HEK293 (cell line): ENCODE data around the gene SLC25A36.

Experiments used
- CTCF ChIA-PET: fragments of 350-600 bp; formaldehyde crosslinking; extraction: SDS; loops from one replicate; lab custom pipeline; 2021; ENCODE audit warnings: antibody characterized with exemption; lab: Yijun Ruan, JAX
- POLR2A ChIA-PET: fragments of 300-600 bp; formaldehyde crosslinking; extraction: SDS; loops from one replicate; lab custom pipeline; 2020; ENCODE audit warnings: antibody characterized with exemption, inconsistent platforms; lab: Yijun Ruan, JAX
- H3K27ac ChIP-seq: fragments of 200-500 bp; sonication (Bioruptor generic); 2 replicates; pipeline ENCODE4 v1.5.1; 2014; ENCODE audit warnings: low read depth, low read length, control low read depth, inconsistent platforms; ENCODE audit errors: extremely low read depth
- H3K36me3 ChIP-seq, 2 experiments: fragments of 200-500 bp in 1 of 2; sonication (Bioruptor generic) in 1 of 2; 1 replicate in 1 of 2; 2 replicates in 1 of 2; pipeline ENCODE4 v1.5.1; 2014 to 2017; ENCODE audit warnings: inconsistent platforms in 2 of 2, low read length in 2 of 2; ENCODE audit not compliant: control insufficient read depth in 2 of 2, insufficient read depth in 1 of 2
- H3K4me1 ChIP-seq: fragments of 200-500 bp; sonication (Bioruptor generic); 2 replicates; pipeline ENCODE4 v1.5.1; 2014; ENCODE audit warnings: mild to moderate bottlenecking, low read length, inconsistent platforms; ENCODE audit not compliant: control insufficient read depth, insufficient read depth
- H3K4me3 ChIP-seq: 2 replicates; pipeline ENCODE4 v1.5.1; 2011; ENCODE audit warnings: low read depth, mild to moderate bottlenecking, control low read depth, low read length, moderate library complexity
- H3K9me3 ChIP-seq: fragments of 200-500 bp; sonication (Bioruptor generic); 2 replicates; pipeline ENCODE4 v1.5.1; 2014; ENCODE audit warnings: low read depth, low read length, inconsistent platforms; ENCODE audit not compliant: control insufficient read depth, insufficient read depth
- EGR2 ChIP-seq: fragments of 450-650 bp; formaldehyde crosslinking; IDR thresholded peaks from 2 replicates; pipeline ENCODE4 v1.5.1; 2016; ENCODE audit warnings: low read depth, missing biosample characterization, missing genetic modification characterization
- FEZF1 ChIP-seq: fragments of 450-650 bp; formaldehyde crosslinking; IDR thresholded peaks from 2 replicates; pipeline ENCODE4 v1.5.1; 2016; ENCODE audit warnings: missing biosample characterization, missing genetic modification characterization
- HOXA7 ChIP-seq: sonication (generic); formaldehyde crosslinking; IDR thresholded peaks from 2 replicates; pipeline ENCODE4 v1.8.1; 2022; ENCODE audit warnings: missing genetic modification reagents, borderline replicate concordance
- KLF10 ChIP-seq: fragments of 450-650 bp; IDR thresholded peaks from 2 replicates; pipeline ENCODE4 v1.5.1; 2018; ENCODE audit warnings: missing biosample characterization, mild to moderate bottlenecking, missing genetic modification characterization
- OSR2 ChIP-seq: fragments of 450-650 bp; formaldehyde crosslinking; IDR thresholded peaks from 2 replicates; pipeline ENCODE4 v1.5.1; 2016; ENCODE audit warnings: missing biosample characterization, missing genetic modification characterization
- ZBTB17 ChIP-seq: fragments of 450-650 bp; formaldehyde crosslinking; IDR thresholded peaks from 2 replicates; pipeline ENCODE4 v1.5.1; 2016; ENCODE audit warnings: missing biosample characterization, missing genetic modification characterization
- ZBTB48 ChIP-seq: fragments of 450-650 bp; formaldehyde crosslinking; IDR thresholded peaks from 2 replicates; pipeline ENCODE4 v1.5.1; 2016; ENCODE audit warnings: missing biosample characterization, missing genetic modification characterization
- ZNF274 ChIP-seq, 2 experiments: fragments of 200-500 bp in 1 of 2; fragments of 450-650 bp in 1 of 2; sonication (Bioruptor generic) in 1 of 2; formaldehyde crosslinking in 1 of 2; IDR thresholded peaks; 2 replicates each; pipeline versions ENCODE4 v1.5.1 to v1.6.1; 2014 to 2016; ENCODE audit warnings: borderline replicate concordance in 1 of 2, inconsistent platforms in 1 of 2, low read length in 1 of 2, missing biosample characterization in 1 of 2, missing genetic modification characterization in 1 of 2
- ZNF302 ChIP-seq: fragments of 450-650 bp; formaldehyde crosslinking; IDR thresholded peaks from 2 replicates; pipeline ENCODE4 v1.5.1; 2016; ENCODE audit warnings: missing biosample characterization, missing genetic modification characterization, low read depth
- ZNF394 ChIP-seq: fragments of 450-650 bp; formaldehyde crosslinking; IDR thresholded peaks from 2 replicates; pipeline ENCODE4 v1.5.1; 2016; ENCODE audit warnings: missing biosample characterization, missing genetic modification characterization, mild to moderate bottlenecking, moderate library complexity, borderline replicate concordance
- ZNF521 ChIP-seq: fragments of 450-650 bp; formaldehyde crosslinking; IDR thresholded peaks from 2 replicates; pipeline ENCODE4 v1.5.1; 2017; ENCODE audit warnings: missing biosample characterization, mild to moderate bottlenecking, missing genetic modification characterization
- ZNF558 ChIP-seq: fragments of 450-650 bp; formaldehyde crosslinking; IDR thresholded peaks from 2 replicates; pipeline ENCODE4 v1.5.1; 2016; ENCODE audit warnings: missing biosample characterization, missing genetic modification characterization
- ZNF664 ChIP-seq: fragments of 450-650 bp; formaldehyde crosslinking; IDR thresholded peaks from 2 replicates; pipeline ENCODE4 v1.5.1; 2016; ENCODE audit warnings: missing biosample characterization, missing genetic modification characterization
- TF ChIP-seq, protein P1 (sequence below): fragments of 450-650 bp; formaldehyde crosslinking; IDR thresholded peaks from 2 replicates; pipeline ENCODE4 v1.5.1; 2016; ENCODE audit warnings: missing biosample characterization, missing genetic modification characterization
- TF ChIP-seq, protein P2 (sequence below): fragments of 450-650 bp; formaldehyde crosslinking; IDR thresholded peaks from 2 replicates; pipeline ENCODE4 v1.5.1; 2017; ENCODE audit warnings: missing biosample characterization, missing genetic modification characterization
- TF ChIP-seq, protein P3 (sequence below): fragments of 450-650 bp; formaldehyde crosslinking; IDR thresholded peaks from 2 replicates; pipeline ENCODE4 v1.5.1; 2017; ENCODE audit warnings: missing biosample characterization, missing genetic modification characterization
- TF ChIP-seq, protein P4 (sequence below): fragments of 450-650 bp; formaldehyde crosslinking; IDR thresholded peaks from 2 replicates; pipeline ENCODE4 v1.5.1; 2016; ENCODE audit warnings: missing biosample characterization, missing genetic modification characterization, borderline replicate concordance

The SLC25A36 gene

GRCh38 chr3:140942221-140943104 is 827 bp downstream of the SLC25A36 start (continued):
- TF ChIP-seq, protein P1, sequence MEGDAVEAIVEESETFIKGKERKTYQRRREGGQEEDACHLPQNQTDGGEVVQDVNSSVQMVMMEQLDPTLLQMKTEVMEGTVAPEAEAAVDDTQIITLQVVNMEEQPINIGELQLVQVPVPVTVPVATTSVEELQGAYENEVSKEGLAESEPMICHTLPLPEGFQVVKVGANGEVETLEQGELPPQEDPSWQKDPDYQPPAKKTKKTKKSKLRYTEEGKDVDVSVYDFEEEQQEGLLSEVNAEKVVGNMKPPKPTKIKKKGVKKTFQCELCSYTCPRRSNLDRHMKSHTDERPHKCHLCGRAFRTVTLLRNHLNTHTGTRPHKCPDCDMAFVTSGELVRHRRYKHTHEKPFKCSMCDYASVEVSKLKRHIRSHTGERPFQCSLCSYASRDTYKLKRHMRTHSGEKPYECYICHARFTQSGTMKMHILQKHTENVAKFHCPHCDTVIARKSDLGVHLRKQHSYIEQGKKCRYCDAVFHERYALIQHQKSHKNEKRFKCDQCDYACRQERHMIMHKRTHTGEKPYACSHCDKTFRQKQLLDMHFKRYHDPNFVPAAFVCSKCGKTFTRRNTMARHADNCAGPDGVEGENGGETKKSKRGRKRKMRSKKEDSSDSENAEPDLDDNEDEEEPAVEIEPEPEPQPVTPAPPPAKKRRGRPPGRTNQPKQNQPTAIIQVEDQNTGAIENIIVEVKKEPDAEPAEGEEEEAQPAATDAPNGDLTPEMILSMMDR (tag by site-specific recombination) = 0 out of 2 replicates have a peak, but pooled peaks have one; percentile 17
- TF ChIP-seq ZNF274 (IDR thresholded peaks at IDR 0.05; ENCODE audit: low read length) (no peak), ZNF274 (tag by site-specific recombination; IDR thresholded peaks at IDR 0.05; ENCODE audit: borderline replicate concordance) (no peak), EGR2 (tag by site-specific recombination) (peak; percentile 74), ZBTB17 (peak; percentile 53), ZNF664 (tag by site-specific recombination) (no peak)
- TF ChIP-seq, protein P2, sequence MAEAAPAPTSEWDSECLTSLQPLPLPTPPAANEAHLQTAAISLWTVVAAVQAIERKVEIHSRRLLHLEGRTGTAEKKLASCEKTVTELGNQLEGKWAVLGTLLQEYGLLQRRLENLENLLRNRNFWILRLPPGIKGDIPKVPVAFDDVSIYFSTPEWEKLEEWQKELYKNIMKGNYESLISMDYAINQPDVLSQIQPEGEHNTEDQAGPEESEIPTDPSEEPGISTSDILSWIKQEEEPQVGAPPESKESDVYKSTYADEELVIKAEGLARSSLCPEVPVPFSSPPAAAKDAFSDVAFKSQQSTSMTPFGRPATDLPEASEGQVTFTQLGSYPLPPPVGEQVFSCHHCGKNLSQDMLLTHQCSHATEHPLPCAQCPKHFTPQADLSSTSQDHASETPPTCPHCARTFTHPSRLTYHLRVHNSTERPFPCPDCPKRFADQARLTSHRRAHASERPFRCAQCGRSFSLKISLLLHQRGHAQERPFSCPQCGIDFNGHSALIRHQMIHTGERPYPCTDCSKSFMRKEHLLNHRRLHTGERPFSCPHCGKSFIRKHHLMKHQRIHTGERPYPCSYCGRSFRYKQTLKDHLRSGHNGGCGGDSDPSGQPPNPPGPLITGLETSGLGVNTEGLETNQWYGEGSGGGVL = peak; percentile 63; the same call in 1 of the 2 replicates
- TF ChIP-seq, all 188 proteins: peak for 17

DNA sequence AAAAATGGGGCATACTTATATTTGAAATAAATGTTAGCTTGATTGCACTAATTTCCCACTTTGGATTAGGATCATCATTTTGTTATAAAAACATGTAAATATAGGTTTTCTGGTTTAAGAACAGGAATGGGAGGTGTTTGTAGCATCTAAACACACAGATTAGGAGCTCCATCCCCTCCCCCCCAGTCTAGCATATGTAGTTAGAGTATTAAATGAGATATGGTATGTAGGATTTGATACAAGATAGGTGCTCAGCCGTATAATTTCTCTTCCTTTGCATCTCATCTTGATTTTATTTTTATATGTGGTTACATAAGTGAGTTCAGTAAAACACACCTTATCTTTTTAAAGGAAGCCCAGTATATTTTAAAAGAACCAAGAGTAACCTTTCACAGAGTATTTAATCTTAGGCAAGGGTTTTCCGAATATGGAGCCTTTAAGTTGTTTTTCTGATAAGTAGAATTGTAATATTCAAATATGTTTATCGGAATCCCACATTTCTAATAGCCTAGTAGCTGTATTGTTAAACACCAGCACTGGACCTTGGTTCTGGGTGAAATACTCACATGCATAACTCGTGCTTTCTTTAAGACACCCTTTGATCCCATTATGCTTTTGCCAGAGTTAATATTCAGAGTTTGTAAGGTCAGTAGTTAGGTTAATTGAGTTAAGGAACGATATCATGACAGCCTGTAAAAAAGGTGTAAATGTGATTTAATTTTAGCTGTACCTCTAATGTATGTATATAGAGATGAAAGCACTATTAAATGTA is 2.3 kb downstream of the SLC25A36 start:
- no peak overlapping the region for H3K27ac ChIP-seq

GRCh38 chr3:140948460-140949249 is 7.0 kb downstream of the SLC25A36 start:
- Histone ChIP-seq H3K27ac (no peak overlapping the region), H3K36me3 (peaks cover 0 to 9% of the 10 kb centered on the region in 2 experiments; a peak in 2 of 3 replicates), H3K4me3 (no peak overlapping the region), H3K9me3 (no peaks in the 10 kb centered on the region), H3K4me1 (peaks cover 16% of the 10 kb centered on the region; the same call in 1 of the 2 replicates)
- CTCF ChIA-PET = interaction anchor here (0.6 to 1.2 kb wide), 4 partner anchors 22 to 85 kb away, joined by 3 to 7 read pairs (median 3); no protein-coding TSS in a partner anchor
- POLR2A ChIA-PET = no interaction called here
- TF ChIP-seq OSR2 = peak; percentile 27; the same call in 1 of the 2 replicates
- TF ChIP-seq, protein P3, sequence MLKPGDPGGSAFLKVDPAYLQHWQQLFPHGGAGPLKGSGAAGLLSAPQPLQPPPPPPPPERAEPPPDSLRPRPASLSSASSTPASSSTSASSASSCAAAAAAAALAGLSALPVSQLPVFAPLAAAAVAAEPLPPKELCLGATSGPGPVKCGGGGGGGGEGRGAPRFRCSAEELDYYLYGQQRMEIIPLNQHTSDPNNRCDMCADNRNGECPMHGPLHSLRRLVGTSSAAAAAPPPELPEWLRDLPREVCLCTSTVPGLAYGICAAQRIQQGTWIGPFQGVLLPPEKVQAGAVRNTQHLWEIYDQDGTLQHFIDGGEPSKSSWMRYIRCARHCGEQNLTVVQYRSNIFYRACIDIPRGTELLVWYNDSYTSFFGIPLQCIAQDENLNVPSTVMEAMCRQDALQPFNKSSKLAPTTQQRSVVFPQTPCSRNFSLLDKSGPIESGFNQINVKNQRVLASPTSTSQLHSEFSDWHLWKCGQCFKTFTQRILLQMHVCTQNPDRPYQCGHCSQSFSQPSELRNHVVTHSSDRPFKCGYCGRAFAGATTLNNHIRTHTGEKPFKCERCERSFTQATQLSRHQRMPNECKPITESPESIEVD (tag by site-specific recombination) = peak; percentile 76
- no peak for TF ChIP-seq ZNF558 (tag by site-specific recombination)
- TF ChIP-seq FEZF1 (tag by site-specific recombination) = peak; percentile 79
- TF ChIP-seq ZNF521 (tag by site-specific recombination) = no peak
- no peak for TF ChIP-seq ZNF394 (tag by site-specific recombination)
- TF ChIP-seq, protein P4, sequence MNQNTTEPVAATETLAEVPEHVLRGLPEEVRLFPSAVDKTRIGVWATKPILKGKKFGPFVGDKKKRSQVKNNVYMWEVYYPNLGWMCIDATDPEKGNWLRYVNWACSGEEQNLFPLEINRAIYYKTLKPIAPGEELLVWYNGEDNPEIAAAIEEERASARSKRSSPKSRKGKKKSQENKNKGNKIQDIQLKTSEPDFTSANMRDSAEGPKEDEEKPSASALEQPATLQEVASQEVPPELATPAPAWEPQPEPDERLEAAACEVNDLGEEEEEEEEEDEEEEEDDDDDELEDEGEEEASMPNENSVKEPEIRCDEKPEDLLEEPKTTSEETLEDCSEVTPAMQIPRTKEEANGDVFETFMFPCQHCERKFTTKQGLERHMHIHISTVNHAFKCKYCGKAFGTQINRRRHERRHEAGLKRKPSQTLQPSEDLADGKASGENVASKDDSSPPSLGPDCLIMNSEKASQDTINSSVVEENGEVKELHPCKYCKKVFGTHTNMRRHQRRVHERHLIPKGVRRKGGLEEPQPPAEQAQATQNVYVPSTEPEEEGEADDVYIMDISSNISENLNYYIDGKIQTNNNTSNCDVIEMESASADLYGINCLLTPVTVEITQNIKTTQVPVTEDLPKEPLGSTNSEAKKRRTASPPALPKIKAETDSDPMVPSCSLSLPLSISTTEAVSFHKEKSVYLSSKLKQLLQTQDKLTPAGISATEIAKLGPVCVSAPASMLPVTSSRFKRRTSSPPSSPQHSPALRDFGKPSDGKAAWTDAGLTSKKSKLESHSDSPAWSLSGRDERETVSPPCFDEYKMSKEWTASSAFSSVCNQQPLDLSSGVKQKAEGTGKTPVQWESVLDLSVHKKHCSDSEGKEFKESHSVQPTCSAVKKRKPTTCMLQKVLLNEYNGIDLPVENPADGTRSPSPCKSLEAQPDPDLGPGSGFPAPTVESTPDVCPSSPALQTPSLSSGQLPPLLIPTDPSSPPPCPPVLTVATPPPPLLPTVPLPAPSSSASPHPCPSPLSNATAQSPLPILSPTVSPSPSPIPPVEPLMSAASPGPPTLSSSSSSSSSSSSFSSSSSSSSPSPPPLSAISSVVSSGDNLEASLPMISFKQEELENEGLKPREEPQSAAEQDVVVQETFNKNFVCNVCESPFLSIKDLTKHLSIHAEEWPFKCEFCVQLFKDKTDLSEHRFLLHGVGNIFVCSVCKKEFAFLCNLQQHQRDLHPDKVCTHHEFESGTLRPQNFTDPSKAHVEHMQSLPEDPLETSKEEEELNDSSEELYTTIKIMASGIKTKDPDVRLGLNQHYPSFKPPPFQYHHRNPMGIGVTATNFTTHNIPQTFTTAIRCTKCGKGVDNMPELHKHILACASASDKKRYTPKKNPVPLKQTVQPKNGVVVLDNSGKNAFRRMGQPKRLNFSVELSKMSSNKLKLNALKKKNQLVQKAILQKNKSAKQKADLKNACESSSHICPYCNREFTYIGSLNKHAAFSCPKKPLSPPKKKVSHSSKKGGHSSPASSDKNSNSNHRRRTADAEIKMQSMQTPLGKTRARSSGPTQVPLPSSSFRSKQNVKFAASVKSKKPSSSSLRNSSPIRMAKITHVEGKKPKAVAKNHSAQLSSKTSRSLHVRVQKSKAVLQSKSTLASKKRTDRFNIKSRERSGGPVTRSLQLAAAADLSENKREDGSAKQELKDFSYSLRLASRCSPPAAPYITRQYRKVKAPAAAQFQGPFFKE = no peak

More for the DNA sequence above, 2.3 kb downstream of the SLC25A36 start:
- Histone ChIP-seq H3K36me3 (peaks cover 0 to 9% of the 10 kb centered on the region in 2 experiments; a peak in 2 of 3 replicates), H3K4me1 (peaks cover 8% of the 10 kb centered on the region; the same call in 1 of the 2 replicates), H3K4me3 (peak overlapping the region; percentile 99), H3K9me3 (no peaks in the 10 kb centered on the region)
- TF ChIP-seq ZBTB48 = no peak
- TF ChIP-seq ZNF302 (tag by site-specific recombination) = no peak
- TF ChIP-seq KLF10 (tag by site-specific recombination) = no peak
- TF ChIP-seq HOXA7 (CRISPR knock-in tag) = no peak
- TF ChIP-seq ZNF664 (tag by site-specific recombination) = peak; percentile 96
- TF ChIP-seq ZBTB17 = 0 out of 2 replicates have a peak, but pooled peaks have one; percentile 20
- ChIA-PET POLR2A (interaction anchor here (1.3 to 1.8 kb wide), 2 partner anchors 35 to 107 kb away, joined by 3 to 4 read pairs; partner anchors contain the start of gene SPSB4), CTCF (interaction anchor here (1.0 kb wide), 1 partner anchor 9 kb away, joined by 3 read pairs; no protein-coding TSS in a partner anchor)
